ENCODE data around the gene RGS3. TPM values are rescaled to one million over a fixed set of nuclear protein-coding genes. Genes with fewer than 3 reads are reported as not detected.
A peak's percentile ranks its signal among the peaks of the same experiment; 100 is the strongest.

The RGS3 gene
- total RNA-seq, 1 donor from 2014 or later: 29.9 TPM

- Mint-ChIP-seq H3K4me1 (ENCODE audit: unreplicated experiment) (peaks cover 12% of the 10 kb centered on the region), H3K27me3 (no peaks in the 10 kb centered on the region)
These were observed 62.3 kb downstream of the RGS3 start for GRCh38 chr9:113525831-113526230.

GRCh38 chr9:113526231-113526746 is 62.8 kb downstream of the RGS3 start:
- DNase-seq (ENCODE audit: extremely low spot score, unreplicated experiment): no peak
- H3K4me3 Mint-ChIP-seq: no peak overlapping the region
- H3K36me3 Mint-ChIP-seq: no peaks in the 10 kb centered on the region
- peaks cover 12% of the 10 kb centered on the region for H3K4me1 Mint-ChIP-seq (ENCODE audit: unreplicated experiment)
- no peaks in the 10 kb centered on the region for H3K9me3 Mint-ChIP-seq
- no peak overlapping the region for H3K27ac Mint-ChIP-seq
- no peaks in the 10 kb centered on the region for H3K27me3 Mint-ChIP-seq
- no peak for TF ChIP-seq CTCF (conservative IDR thresholded peaks at IDR 0.05)

More at GRCh38 chr9:113525831-113526230, 62.3 kb downstream of the RGS3 start:
- Mint-ChIP-seq H3K36me3 (no peaks in the 10 kb centered on the region), H3K27ac (no peak overlapping the region), H3K9me3 (no peaks in the 10 kb centered on the region), H3K4me3 (no peak overlapping the region)
- no peak for DNase-seq (ENCODE audit: extremely low spot score, unreplicated experiment)
- no peak for TF ChIP-seq CTCF (conservative IDR thresholded peaks at IDR 0.05)

GRCh38 chr9:113526841-113527240 is 63.3 kb downstream of the RGS3 start:
- DNase-seq (ENCODE audit: extremely low spot score, unreplicated experiment): no peak
- Mint-ChIP-seq H3K27me3 (no peaks in the 10 kb centered on the region), H3K4me3 (no peak overlapping the region), H3K9me3 (no peaks in the 10 kb centered on the region), H3K36me3 (no peaks in the 10 kb centered on the region), H3K27ac (peak overlapping the region; percentile 29), H3K4me1 (ENCODE audit: unreplicated experiment) (peaks cover 12% of the 10 kb centered on the region)
- TF ChIP-seq CTCF (conservative IDR thresholded peaks at IDR 0.05): no peak

GRCh38 chr9:113528088-113528487 is 64.6 kb downstream of the RGS3 start:
- Mint-ChIP-seq H3K9me3 (no peaks in the 10 kb centered on the region), H3K36me3 (no peaks in the 10 kb centered on the region), H3K4me3 (no peak overlapping the region), H3K27me3 (no peaks in the 10 kb centered on the region), H3K4me1 (ENCODE audit: unreplicated experiment) (peaks cover 12% of the 10 kb centered on the region), H3K27ac (no peak overlapping the region)
- DNase-seq (ENCODE audit: extremely low spot score, unreplicated experiment): no peak
- TF ChIP-seq CTCF (conservative IDR thresholded peaks at IDR 0.05): no peak

GRCh38 chr9:113528811-113529210 is 65.3 kb downstream of the RGS3 start:
- peaks cover 12% of the 10 kb centered on the region for H3K4me1 Mint-ChIP-seq (ENCODE audit: unreplicated experiment)
- TF ChIP-seq CTCF (conservative IDR thresholded peaks at IDR 0.05): no peak
- H3K9me3 Mint-ChIP-seq: no peaks in the 10 kb centered on the region
- no peak for DNase-seq (ENCODE audit: extremely low spot score, unreplicated experiment)
- H3K36me3 Mint-ChIP-seq: no peaks in the 10 kb centered on the region
- no peak overlapping the region for H3K4me3 Mint-ChIP-seq
- H3K27ac Mint-ChIP-seq: no peak overlapping the region
- no peaks in the 10 kb centered on the region for H3K27me3 Mint-ChIP-seq
